Smooth muscle cell of the brain vasculature (primary cell): ENCODE results near the gene ADA.
A peak's percentile ranks its signal among the peaks of the same experiment; 100 is the strongest.

Experiments used
- DNase-seq: peaks from one replicate; pipeline ENCODE4 v3.0.0-alpha.2; 2012; ENCODE audit warnings: low read depth, low spot score

The ADA gene

DNA sequence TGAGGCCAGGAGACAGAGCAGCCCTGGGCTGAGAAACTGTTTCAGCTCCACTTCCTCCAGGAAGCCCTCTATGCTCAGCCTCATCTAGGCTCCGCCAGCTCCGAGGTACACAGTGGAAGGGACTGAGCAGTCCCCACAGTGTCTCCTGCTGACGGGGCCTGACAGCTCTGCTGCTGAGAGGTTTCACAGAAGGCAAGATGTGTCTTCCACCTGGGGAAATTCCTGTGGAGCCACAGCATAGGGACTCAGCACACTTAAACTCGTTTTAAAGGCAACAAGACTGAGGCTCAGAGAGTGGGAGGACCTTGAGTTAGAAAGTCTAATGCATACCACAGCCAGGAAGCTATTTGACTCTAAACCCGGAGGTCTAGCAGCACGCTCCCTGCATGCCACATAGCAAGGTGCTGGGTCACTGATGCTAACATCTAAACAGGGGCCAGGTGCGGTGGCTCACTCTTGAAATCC is 6.8 kb downstream of the ADA start:
- DNase-seq = no peak

DNA sequence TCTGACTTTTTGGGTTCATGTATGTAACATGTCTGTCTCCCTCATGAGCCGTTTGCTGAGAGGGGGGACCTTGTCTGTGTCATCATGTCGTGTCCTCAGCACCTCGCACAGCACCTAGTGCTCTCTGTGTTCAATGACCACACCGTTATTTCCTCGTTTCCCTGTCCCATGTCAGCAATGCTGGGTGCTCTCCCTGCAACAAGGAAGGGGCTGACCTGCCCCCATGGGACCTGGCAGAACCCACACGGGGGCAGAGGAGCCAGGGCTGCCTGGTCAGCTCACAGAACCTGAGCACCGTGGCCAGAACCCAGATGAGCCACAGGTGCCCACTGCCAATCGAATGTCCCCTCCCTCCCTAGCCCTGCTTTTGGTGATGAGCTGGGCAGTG is 7.3 kb downstream of the ADA start:
- DNase-seq = no peak

DNA sequence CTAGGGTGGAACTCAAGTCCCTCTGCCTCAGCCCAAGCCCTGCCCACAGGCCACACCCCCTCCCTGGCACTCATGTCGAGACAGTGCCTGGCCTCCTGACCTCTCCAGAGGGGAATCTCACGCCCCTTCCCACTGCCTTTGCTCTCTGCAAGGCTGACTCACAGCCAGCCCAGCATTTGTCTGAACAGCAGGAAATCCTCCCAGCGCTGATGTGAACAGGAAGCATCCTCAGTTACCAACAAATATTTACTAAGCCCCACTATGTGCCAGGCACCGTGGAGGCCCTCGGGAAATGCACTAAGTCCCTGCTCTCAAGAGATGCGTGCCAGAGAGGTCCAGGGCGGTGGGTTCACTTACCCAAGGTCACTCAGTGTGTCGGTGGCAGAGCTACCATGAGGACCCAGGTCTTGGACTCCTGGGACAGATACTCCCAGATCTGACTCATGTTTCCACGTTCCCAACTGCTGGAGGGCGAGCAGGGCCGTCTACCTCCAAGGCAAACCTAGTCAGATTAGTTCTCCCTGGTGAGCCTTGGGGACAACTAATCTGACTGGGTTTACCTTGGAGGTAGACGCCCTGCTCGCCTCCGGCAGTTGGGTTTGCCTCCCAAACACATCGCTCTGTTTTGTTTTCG is 7.8 kb downstream of the ADA start:
- DNase-seq = peak; percentile 93

DNA sequence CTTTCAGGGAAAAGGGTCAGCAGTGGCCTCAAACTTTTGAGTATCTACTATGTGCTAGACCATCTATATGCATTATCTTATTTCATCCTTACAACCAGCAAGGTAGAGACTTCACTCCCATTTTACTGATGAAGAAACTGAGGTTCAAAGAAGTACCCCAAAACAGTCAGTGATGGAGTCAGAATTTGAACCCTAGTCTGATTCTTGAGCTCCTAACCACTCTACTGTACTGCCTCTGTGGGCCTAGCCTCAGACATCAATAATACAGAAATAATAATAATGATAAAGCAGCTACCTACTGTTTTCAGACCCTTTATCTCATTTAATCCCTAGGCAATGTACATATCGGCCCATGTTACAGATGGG is 8.4 kb downstream of the ADA start:
- no peak for DNase-seq

- DNase-seq = peak; percentile 77
Measured at GRCh38 chr20:44642203-44643153, 9.0 kb downstream of the ADA start.

DNA sequence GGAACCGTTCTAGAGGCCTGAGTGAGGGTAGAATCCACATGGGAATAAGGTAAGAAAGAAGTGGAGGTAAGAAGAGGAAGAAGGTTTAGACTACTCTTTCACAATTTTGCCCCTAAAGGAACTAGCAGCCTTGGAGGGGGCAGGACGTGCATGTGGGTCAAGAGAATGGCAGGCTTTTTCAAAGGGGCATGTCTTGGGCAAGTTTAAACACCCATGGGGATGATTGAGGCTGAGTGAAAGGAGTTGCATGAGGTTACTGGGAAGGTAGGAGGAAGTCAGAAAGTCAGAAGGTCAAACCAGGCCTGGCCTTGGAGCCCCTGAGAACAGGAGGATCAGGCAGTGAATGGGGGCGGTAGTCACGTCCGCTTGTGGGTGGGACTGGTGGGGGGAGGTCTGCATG is 10.2 kb downstream of the ADA start:
- no peak for DNase-seq

GRCh38 chr20:44640522-44640921 is 11.0 kb downstream of the ADA start:
- DNase-seq = no peak

DNA sequence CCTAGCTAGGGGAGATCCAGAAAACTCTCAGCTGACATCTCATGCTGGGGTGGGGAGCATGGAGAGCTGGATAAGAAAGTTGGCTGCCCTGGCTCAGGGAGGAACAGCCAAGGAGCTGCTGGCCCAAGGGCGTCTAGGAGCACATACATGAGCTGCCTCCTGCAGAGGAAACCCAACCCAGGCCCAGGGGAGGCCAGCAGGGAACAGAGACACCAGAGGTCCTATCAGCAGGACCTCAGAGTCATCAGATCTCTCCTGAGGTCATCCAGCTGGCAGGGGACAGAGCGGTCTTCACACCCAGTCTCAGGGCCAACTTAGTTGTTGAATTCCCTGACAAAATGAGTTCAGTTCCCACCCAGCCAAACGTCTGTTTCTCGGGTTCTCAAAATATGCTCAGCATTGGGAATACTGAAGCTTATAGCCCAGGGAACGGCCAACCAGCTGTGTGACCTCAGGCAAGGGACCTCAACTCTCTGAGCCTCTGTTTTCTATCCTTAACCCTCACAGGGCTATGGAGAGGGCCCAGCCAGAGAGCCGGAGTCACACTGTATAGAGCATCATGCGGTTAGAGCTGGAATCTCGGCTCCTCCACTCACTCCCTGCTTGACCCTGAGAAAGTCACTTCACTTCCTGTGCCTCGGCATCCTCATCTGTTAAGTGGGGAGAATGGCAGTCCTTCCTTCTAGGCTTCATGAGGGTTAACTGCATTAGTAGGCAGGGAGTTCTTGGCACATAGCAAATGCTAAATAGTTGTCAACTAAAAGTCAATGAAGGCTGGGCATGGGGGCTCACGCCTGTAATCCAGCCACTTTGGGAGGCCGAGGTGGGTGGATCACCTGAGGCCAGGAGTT is 13.8 kb downstream of the ADA start:
- DNase-seq = no peak

- DNase-seq = no peak
Measured at GRCh38 chr20:44637042-44637441, 14.5 kb downstream of the ADA start.

DNA sequence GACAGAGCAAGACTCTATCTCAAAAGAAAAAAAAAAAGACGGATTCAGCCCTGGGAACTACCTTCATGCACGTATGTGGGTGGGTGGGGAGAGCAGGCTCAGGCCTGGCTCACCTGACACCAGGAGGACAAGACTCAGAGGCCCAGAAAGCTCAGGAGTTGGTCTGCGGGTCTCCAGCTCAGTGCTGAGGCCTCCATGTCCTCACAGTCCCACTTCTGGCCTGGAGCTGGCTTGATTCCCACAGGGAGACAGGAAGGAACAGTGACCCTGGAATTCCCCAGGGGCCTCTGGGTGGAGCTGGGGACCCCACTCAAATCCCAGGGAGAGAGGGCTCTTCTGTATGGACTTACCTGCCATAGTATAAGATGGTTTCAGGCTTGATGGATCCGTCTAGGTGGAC is 15.6 kb downstream of the ADA start:
- no peak for DNase-seq

DNA sequence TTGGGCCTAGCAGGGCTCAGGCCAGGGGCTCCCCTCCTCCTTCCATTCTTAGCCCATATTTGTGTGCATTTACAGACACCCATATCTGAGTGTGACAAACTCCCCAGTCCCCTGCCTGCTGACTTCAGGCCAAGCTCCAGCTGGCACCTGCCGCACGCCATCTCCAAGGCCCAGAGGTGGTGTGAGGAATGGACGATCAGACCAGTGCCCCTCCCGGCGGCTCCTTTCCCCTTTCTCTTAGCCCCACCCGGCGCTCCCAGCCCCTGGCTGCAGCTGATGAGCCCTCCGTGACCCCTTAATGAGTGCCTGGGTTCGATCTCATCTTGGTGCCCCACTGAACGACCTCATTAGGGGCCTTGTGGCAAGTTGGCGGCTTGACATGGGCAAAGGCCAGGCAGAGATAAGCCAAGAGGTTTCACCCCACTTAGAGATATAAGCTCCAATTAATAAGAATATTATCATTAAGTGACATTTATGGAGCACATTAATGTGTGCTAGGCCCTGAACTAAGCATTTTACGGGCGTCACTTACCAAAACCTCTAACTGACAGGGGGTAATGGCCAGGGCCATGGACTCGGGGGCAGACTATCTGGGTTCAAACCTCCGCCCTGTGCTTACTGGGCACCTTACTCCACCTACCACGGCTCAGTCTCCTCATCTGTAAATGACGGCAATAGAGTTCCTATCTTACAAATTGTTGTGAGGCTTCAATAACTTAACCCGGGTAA is 17.5 kb downstream of the ADA start:
- no peak for DNase-seq

DNA sequence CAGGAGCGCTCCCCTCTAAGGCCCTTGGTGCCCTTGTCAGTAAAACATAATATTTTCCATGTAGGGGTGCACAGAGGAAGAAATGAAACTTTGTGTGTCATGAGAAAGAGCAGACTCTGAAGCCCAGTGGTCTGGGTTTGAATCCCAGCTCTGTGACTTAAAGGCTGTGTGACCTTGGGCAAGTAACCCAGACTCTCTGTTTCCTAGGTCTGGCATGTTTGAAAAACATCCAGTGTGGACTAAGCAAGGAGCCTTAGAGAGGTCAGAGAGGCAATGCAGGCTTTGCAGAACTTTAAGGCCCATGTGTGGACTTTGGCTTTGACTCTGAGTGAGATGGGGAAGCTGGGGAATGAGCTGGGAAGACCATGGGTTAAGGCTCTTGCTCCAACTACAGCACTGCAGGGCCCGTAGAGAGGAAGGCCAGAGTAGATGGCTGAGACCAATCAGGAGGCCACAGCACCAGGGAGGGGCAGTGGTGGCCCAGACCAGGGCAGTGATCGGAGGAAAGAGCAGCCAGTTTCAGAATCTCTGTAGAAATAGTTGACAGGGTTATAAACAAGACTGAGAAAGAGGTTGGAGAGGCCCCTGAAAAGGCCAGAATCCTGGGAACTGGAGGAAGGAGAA is 18.2 kb downstream of the ADA start:
- no peak for DNase-seq

- DNase-seq = no peak
Measured at GRCh38 chr20:44632103-44632752, 19.3 kb downstream of the ADA start.

DNA sequence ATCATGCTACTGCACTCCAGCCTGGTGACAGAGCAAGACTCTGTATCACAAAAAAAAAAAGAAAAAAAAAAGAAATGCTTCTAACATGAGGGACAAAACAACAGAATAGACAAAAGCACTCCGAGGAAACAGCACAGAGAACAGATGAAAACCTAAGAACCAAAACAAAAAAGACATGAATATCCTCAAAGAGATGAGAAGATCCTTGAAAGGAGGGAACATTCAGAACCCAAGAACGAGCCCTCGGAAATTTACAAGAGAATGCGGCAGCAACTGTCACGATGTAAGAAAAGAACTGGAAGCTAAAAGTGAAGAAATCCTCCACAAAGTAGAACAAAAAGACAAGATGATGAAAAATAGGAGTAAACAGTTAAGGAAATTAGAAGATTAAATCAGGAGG is 21.2 kb downstream of the ADA start:
- DNase-seq = no peak

DNA sequence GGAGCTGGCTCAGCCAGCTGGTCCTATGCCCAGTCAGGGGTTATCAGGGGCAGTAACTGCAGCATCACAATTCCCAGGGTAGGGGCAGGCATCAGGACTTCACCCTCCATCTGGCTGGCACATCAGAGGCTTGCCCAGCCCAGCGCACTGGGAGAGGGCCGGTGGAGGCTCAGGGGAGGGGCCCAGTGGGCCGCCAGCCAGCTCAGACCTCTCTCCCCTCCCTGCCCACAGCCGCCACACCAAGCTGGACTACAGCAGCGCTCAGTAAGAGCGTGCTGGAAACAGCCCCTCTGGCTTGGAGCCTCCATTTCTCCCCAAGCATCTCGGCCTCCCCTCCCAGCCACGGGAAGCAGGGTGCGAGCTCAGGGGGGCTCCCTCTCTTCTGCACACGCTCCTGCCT is 22.0 kb downstream of the ADA start:
- DNase-seq = no peak

DNA sequence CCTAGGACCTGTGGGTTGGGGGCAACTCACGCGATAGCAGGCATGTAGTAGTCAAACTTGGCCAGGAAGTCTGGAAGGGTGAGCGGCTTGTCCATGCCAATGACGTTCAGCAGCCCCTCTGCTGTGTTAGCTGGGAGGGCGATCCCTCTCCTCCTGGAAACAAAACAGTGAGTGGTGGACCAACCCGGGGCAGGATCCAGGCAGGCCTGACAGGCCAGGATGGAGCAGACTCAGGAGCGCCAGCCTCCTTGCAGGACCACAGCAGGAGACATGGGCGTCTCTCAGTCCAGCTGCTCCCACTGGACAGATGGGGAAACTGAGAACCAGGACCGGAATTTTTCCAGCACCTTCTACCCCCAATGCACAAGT is 22.5 kb downstream of the ADA start:
- no peak for DNase-seq

DNA sequence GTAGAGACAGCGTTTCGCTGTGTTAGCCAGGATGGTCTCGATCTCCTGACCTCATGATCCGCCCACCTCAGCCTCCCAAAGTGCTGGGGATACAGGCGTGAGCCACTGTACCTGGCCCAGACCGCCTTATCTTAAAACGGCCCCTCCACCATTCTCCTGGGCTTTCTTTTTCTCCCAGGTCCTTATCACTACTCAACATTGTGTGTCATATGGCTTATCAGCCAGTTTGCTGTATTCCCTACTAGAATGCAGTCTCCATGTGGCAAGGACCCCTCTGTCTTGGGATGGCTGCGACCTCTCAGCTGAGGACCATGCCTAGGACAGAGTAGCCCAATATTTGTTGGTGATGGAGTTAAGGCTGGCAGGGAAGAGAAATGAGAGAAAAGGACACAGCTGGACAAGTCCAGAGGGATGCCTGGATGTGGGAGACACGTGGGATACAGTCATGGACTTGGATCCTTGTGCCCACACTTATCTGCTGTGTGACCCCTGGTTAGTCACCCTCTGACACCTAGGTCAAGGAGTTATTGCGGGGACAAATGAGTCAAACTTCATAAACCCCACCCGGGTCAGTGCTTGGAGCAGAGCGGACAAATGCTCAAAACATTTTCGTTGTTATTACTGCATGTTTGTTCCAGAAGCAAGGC is 24.0 kb downstream of the ADA start:
- DNase-seq = no peak

- no peak for DNase-seq
Measured at GRCh38 chr20:44626278-44626677, 25.2 kb downstream of the ADA start.

- no peak for DNase-seq
Measured at GRCh38 chr20:44625361-44625760, 26.1 kb downstream of the ADA start.

DNA sequence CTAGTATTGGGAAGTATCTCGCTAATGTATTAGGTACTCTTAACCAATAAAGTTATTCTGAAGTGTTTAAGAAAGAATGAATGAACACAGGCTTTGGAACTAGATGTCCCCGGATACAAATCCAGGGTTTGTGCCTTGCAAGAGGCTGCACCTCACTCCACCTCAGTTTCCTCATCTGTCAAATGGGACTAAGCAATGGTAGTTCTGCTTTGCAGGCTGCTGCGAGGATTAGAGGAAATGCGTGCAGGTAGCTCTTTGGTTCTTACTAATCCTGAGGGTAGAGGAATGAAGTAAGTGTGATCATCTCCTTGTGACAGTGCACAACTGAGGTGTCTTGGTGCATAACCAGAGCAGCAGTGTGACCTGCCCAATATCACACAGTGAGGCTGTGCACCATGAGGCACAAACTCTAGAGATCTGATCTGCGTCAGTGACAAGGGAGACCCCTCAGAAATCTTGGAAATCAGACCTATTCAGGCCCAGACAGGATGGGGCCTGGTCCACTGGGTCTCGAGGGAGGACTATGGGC is 26.7 kb downstream of the ADA start:
- no peak for DNase-seq
